Natural killer cell (primary cell): Measurements from ENCODE around the gene DDX10. TPM values are rescaled to one million over a fixed set of nuclear protein-coding genes. Genes with fewer than 3 reads are reported as not detected.

ENCODE experiments used
- ATAC-seq, 3 donors: fragments of 150-1000 bp in 2 of 3; fragments of 200-7000 bp in 1 of 3; cut with Tn5 transposase; 1 replicate in 1 of 3; 2 replicates in 2 of 3; pipeline ENCODE4 v1.10.0; 2021; ENCODE audit warnings: mild to moderate bottlenecking in 2 of 3, moderate library complexity in 2 of 3
- DNase-seq, 2 donors: peaks; one replicate each; pipeline versions ENCODE4 v3.0.0 to v3.0.0-alpha.2; 2013 to 2021; ENCODE audit warnings: mixed read lengths in 1 of 2
- H3K27ac ChIP-seq: one replicate; pipeline ENCODE4 v1.5.1; 2013; ENCODE audit warnings: mild to moderate bottlenecking, low read length
- H3K27me3 ChIP-seq: one replicate; pipeline ENCODE4 v1.6.1; 2013; ENCODE audit warnings: low read length; ENCODE audit not compliant: control insufficient read depth, insufficient read depth
- H3K36me3 ChIP-seq: one replicate; pipeline ENCODE4 v1.6.1; 2013; ENCODE audit warnings: low read length; ENCODE audit not compliant: control insufficient read depth, insufficient read depth
- H3K4me1 ChIP-seq: one replicate; pipeline ENCODE4 v1.6.1; 2013; ENCODE audit warnings: low read length; ENCODE audit not compliant: control insufficient read depth, insufficient read depth
- H3K4me3 ChIP-seq: one replicate; pipeline ENCODE4 v1.5.1; 2013; ENCODE audit warnings: low read length
- H3K9me3 ChIP-seq: one replicate; pipeline ENCODE4 v1.6.1; 2013; ENCODE audit warnings: low read length; ENCODE audit not compliant: control insufficient read depth, insufficient read depth
- H3K27ac Mint-ChIP-seq, 2 donors: one replicate each; pipeline ENCODE4 v1.8.0; 2022; ENCODE audit warnings: mild to moderate bottlenecking in 2 of 2, mixed read lengths in 2 of 2, moderate library complexity in 1 of 2
- H3K27me3 Mint-ChIP-seq, 2 donors: one replicate each; pipeline ENCODE4 v1.8.0; 2022; ENCODE audit warnings: low read depth in 2 of 2, mixed read lengths in 2 of 2
- H3K36me3 Mint-ChIP-seq: one replicate; pipeline ENCODE4 v1.8.0; 2022; ENCODE audit warnings: mixed read lengths
- H3K4me1 Mint-ChIP-seq, 2 donors: one replicate each; pipeline ENCODE4 v1.8.0; 2022; ENCODE audit warnings: mixed read lengths in 2 of 2
- H3K4me3 Mint-ChIP-seq: one replicate; pipeline ENCODE4 v1.8.0; 2022; ENCODE audit warnings: mild to moderate bottlenecking, moderate library complexity, mixed read lengths
- H3K9me3 Mint-ChIP-seq, 2 donors: one replicate each; pipeline ENCODE4 v1.8.0; 2022; ENCODE audit warnings: mixed read lengths in 2 of 2
- WGBS: methylation state at CpG from one replicate; pipeline ENCODE4 v1.1.7; 2013; ENCODE audit warnings: missing lambda C conversion rate; ENCODE audit not compliant: insufficient coverage; 5-methylcytosine and 5-hydroxymethylcytosine counted together
- intact Hi-C: fragments of 100-400 bp; cut with micrococcal nuclease; formaldehyde crosslinking; loops from one replicate; pipeline ENCODE4 v1.14.2; 2022
- total RNA-seq, 4 donors: library from RNA; stranded (reverse); fragments of 120-200 nt in 1 of 4; gene quantifications; one replicate each; pipeline versions ENCODE4 v1.2.3 to v1.2.4, GENCODE V29; 2013 to 2022
- TF ChIP-seq, protein P1 (sequence below): fragments of 200-600 bp; IDR thresholded peaks from one replicate; pipeline ENCODE4 v1.8.0; 2022; ENCODE audit warnings: antibody characterized with exemption

Gene DDX10
- total RNA-seq, 3 donors from 2014 or later (not counting 1 experiment from before 2014, with no cell fraction given): 23.4 to 30.9 (median 24.9) TPM

GRCh38 chr11:108901359-108901758 lies 236.5 kb downstream of the DDX10 start:
- Histone ChIP-seq H3K27ac (no peak overlapping the region), H3K36me3 (no peaks in the 10 kb centered on the region), H3K4me1 (no peaks in the 10 kb centered on the region), H3K4me3 (no peak overlapping the region), H3K9me3 (no peaks in the 10 kb centered on the region), H3K27me3 (no peaks in the 10 kb centered on the region)
- Mint-ChIP-seq H3K4me3 (no peak overlapping the region), H3K4me1 (peaks cover 4 to 8% of the 10 kb centered on the region in 2 donors), H3K9me3 (no peaks in the 10 kb centered on the region), H3K27ac (no peak overlapping the region), H3K36me3 (no peaks in the 10 kb centered on the region), H3K27me3 (no peaks in the 10 kb centered on the region)
- no peak for DNase-seq
- no CpG with 5 or more reads among the region's 3 CpGs for WGBS
- no peak for ATAC-seq
- intact Hi-C loops: no loop called here
- TF ChIP-seq, protein P1, sequence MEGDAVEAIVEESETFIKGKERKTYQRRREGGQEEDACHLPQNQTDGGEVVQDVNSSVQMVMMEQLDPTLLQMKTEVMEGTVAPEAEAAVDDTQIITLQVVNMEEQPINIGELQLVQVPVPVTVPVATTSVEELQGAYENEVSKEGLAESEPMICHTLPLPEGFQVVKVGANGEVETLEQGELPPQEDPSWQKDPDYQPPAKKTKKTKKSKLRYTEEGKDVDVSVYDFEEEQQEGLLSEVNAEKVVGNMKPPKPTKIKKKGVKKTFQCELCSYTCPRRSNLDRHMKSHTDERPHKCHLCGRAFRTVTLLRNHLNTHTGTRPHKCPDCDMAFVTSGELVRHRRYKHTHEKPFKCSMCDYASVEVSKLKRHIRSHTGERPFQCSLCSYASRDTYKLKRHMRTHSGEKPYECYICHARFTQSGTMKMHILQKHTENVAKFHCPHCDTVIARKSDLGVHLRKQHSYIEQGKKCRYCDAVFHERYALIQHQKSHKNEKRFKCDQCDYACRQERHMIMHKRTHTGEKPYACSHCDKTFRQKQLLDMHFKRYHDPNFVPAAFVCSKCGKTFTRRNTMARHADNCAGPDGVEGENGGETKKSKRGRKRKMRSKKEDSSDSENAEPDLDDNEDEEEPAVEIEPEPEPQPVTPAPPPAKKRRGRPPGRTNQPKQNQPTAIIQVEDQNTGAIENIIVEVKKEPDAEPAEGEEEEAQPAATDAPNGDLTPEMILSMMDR: no peak

- Mint-ChIP-seq H3K9me3 (no peaks in the 10 kb centered on the region), H3K27me3 (no peaks in the 10 kb centered on the region), H3K36me3 (no peaks in the 10 kb centered on the region), H3K4me1 (peaks cover 0 to under 1% of the 10 kb centered on the region in 2 donors), H3K27ac (no peak overlapping the region), H3K4me3 (no peak overlapping the region)
- H3K4me1 ChIP-seq: no peaks in the 10 kb centered on the region
- H3K27ac ChIP-seq: no peak overlapping the region
- H3K9me3 ChIP-seq: no peaks in the 10 kb centered on the region
- ATAC-seq: no peak
- H3K36me3 ChIP-seq: no peaks in the 10 kb centered on the region
- 92% methylated on average over 1 of the region's 2 CpGs for WGBS
- DNase-seq: no peak
- intact Hi-C loops: no loop called here
- H3K4me3 ChIP-seq: no peak overlapping the region
- TF ChIP-seq, protein P1: no peak
- no peaks in the 10 kb centered on the region for H3K27me3 ChIP-seq
These were observed 237.2 kb downstream of the DDX10 start for GRCh38 chr11:108902027-108902469.

GRCh38 chr11:108904480-108904879 lies 239.6 kb downstream of the DDX10 start:
- TF ChIP-seq, protein P1: no peak
- WGBS: no CpG with 5 or more reads among the region's 1 CpG
- Mint-ChIP-seq H3K36me3 (no peaks in the 10 kb centered on the region), H3K9me3 (no peaks in the 10 kb centered on the region), H3K27ac (no peak overlapping the region), H3K4me1 (no peaks in the 10 kb centered on the region), H3K4me3 (no peak overlapping the region), H3K27me3 (no peaks in the 10 kb centered on the region)
- Histone ChIP-seq H3K36me3 (no peaks in the 10 kb centered on the region), H3K4me3 (no peak overlapping the region), H3K27ac (no peak overlapping the region), H3K27me3 (no peaks in the 10 kb centered on the region), H3K9me3 (no peaks in the 10 kb centered on the region), H3K4me1 (no peaks in the 10 kb centered on the region)
- ATAC-seq (no peak), DNase-seq (no peak)
- intact Hi-C loops: no loop called here

GRCh38 chr11:108906329-108906728 lies 241.5 kb downstream of the DDX10 start:
- H3K27me3 Mint-ChIP-seq: no peaks in the 10 kb centered on the region
- TF ChIP-seq, protein P1: no peak
- Histone ChIP-seq H3K27me3 (no peaks in the 10 kb centered on the region), H3K36me3 (no peaks in the 10 kb centered on the region), H3K27ac (no peak overlapping the region), H3K4me1 (no peaks in the 10 kb centered on the region), H3K4me3 (no peak overlapping the region), H3K9me3 (no peaks in the 10 kb centered on the region)
- no peaks in the 10 kb centered on the region for H3K4me1 Mint-ChIP-seq
- no peak overlapping the region for H3K4me3 Mint-ChIP-seq
- ATAC-seq: no peak
- no peaks in the 10 kb centered on the region for H3K36me3 Mint-ChIP-seq
- no peak overlapping the region for H3K27ac Mint-ChIP-seq
- DNase-seq: no peak
- intact Hi-C loops: no loop called here
- no peaks in the 10 kb centered on the region for H3K9me3 Mint-ChIP-seq
